HG03521 (cell line): ENCODE measurements around the gene RPS6KA2.

Source experiments
- ATAC-seq: cut with Tn5 transposase; IDR thresholded peaks from one replicate; pipeline ENCODE4 v1.9.1; 2021; ENCODE audit warnings: mild to moderate bottlenecking, moderate library complexity; ENCODE audit not compliant: unreplicated experiment

The RPS6KA2 gene

GRCh38 chr6:166459272-166459671 is 167.8 kb downstream of the RPS6KA2 start:
- ATAC-seq = no peak

GRCh38 chr6:166456395-166457156 is 170.5 kb downstream of the RPS6KA2 start:
- ATAC-seq = no peak

GRCh38 chr6:166454692-166455515 is 172.1 kb downstream of the RPS6KA2 start:
- ATAC-seq = no peak

GRCh38 chr6:166453651-166454050 is 173.4 kb downstream of the RPS6KA2 start:
- ATAC-seq = no peak

- no peak for ATAC-seq
Observed at GRCh38 chr6:166450167-166450873, 176.7 kb downstream of the RPS6KA2 start.

GRCh38 chr6:166449641-166450040 is 177.4 kb downstream of the RPS6KA2 start:
- ATAC-seq = no peak

GRCh38 chr6:166449036-166449435 is 178.0 kb downstream of the RPS6KA2 start:
- no peak for ATAC-seq

GRCh38 chr6:166448432-166448831 is 178.6 kb downstream of the RPS6KA2 start:
- ATAC-seq = no peak

GRCh38 chr6:166446567-166447065 is 180.4 kb downstream of the RPS6KA2 start:
- ATAC-seq = no peak

- no peak for ATAC-seq
Observed at GRCh38 chr6:166446146-166446545, 180.9 kb downstream of the RPS6KA2 start.

- ATAC-seq = no peak
Observed at GRCh38 chr6:166444446-166444845, 182.6 kb downstream of the RPS6KA2 start.

- no peak for ATAC-seq
Observed at GRCh38 chr6:166443166-166443565, 183.9 kb downstream of the RPS6KA2 start.

- no peak for ATAC-seq
Observed at GRCh38 chr6:166442131-166442685, 184.8 kb downstream of the RPS6KA2 start.

- no peak for ATAC-seq
Observed at GRCh38 chr6:166441325-166442078, 185.5 kb downstream of the RPS6KA2 start.

GRCh38 chr6:166440729-166441128 is 186.3 kb downstream of the RPS6KA2 start:
- no peak for ATAC-seq

- no peak for ATAC-seq
Observed at GRCh38 chr6:166440106-166440505, 186.9 kb downstream of the RPS6KA2 start.

- ATAC-seq = no peak
Observed at GRCh38 chr6:166439366-166440091, 187.5 kb downstream of the RPS6KA2 start.

GRCh38 chr6:166438211-166438861 is 188.7 kb downstream of the RPS6KA2 start:
- no peak for ATAC-seq

GRCh38 chr6:166437661-166438060 is 189.4 kb downstream of the RPS6KA2 start:
- no peak for ATAC-seq
